ENCODE measurements around the gene PBX3.

Gene PBX3

DNA sequence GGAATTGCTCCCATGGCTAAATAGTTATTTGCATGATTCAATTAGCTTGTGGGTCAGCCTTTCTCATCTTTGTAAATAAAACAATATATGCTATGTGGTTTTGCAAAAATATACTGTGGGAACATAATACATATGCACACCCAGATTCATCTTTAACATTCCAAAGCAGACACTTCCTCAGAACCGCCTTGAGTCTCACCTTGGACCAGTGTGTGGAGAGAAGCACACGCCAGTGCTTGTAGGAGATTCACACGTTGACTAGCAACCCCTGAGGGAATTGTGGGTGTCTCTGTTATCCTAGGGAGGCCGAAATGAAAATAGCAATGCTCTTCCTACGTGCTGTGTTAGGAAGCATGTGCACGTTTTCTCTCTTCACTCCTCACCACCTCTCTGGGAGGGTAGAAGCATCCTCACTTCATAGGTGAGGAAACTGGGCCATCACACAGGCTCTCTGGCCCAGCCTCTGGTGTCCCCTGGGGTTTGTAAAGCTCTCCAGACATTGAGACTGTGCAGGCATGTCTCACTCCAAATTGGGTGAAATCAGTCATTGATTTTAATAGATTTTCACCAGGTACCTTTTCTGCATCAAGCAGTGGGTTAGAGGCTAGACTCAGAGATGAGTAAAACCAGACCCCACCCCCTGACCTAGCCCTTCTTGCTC, 221.7 kb downstream of the PBX3 start:
- no peak overlapping the region for H3K27ac ChIP-seq (replicated peaks; ENCODE audit: low read length)
- H2AK5ac ChIP-seq (ENCODE audit: low read depth, low read length) = no peak overlapping the region
- no peak overlapping the region for H2BK15ac ChIP-seq (ENCODE audit: low read length)
- no peak overlapping the region for H3K23ac ChIP-seq (ENCODE audit: low read depth, low read length, poor library complexity)
- H2BK5ac ChIP-seq (ENCODE audit: low read length) = no peak overlapping the region
- no peak overlapping the region for H3K4me2 ChIP-seq (ENCODE audit: insufficient read depth, low read length, poor library complexity, severe bottlenecking)
- H3K9me3 ChIP-seq (replicated peaks in 1 of 2; ENCODE audit: control insufficient read depth in 2 of 2, insufficient read depth in 1 of 2, low read depth in 1 of 2, low read length in 2 of 2) = peaks cover 0 to 2% of the 10 kb centered on the region in 2 donors
- peaks cover 4 to 41% of the 10 kb centered on the region in 2 donors for H3K36me3 ChIP-seq (replicated peaks in 1 of 2; ENCODE audit: control insufficient read depth in 2 of 2, insufficient read depth in 2 of 2, low read length in 2 of 2)
- no peak overlapping the region for H2BK120ac ChIP-seq (ENCODE audit: low read depth, low read length)
- no peak overlapping the region for H3K14ac ChIP-seq (ENCODE audit: low read length)
- no peak overlapping the region for H3K4me3 ChIP-seq (ENCODE audit: low read length in 2 of 2)
- no peaks in the 10 kb centered on the region for H3K79me1 ChIP-seq (ENCODE audit: low read depth, low read length)
- no CpG with 5 or more reads among the region's 6 CpGs for WGBS, 2 donors (ENCODE audit: extremely low coverage in 2 of 2, insufficient read length in 2 of 2, insufficient replicate concordance in 1 of 2)
- DNase-seq (ENCODE audit: low spot score) = no peak
- H3K4me1 ChIP-seq (ENCODE audit: control insufficient read depth in 2 of 2, insufficient read depth in 1 of 2, low read depth in 1 of 2, low read length in 2 of 2) = no peaks in the 10 kb centered on the region
- no peak overlapping the region for H2AFZ ChIP-seq (ENCODE audit: low read length)
- H3K18ac ChIP-seq (ENCODE audit: low read length) = no peak overlapping the region
- H3K4ac ChIP-seq (ENCODE audit: low read length) = no peak overlapping the region
- H4K8ac ChIP-seq (ENCODE audit: low read depth, low read length) = no peak overlapping the region
- no peak overlapping the region for H2BK12ac ChIP-seq (ENCODE audit: low read length)
- no peak overlapping the region for H4K91ac ChIP-seq (ENCODE audit: low read depth, low read length, poor library complexity)
- no peaks in the 10 kb centered on the region for H3K27me3 ChIP-seq (ENCODE audit: control insufficient read depth in 3 of 3, insufficient read depth in 3 of 3, low read depth in 1 of 3, low read length in 3 of 3)
- no peak overlapping the region for H3K9ac ChIP-seq (ENCODE audit: low read depth, low read length, poor library complexity)

DNA sequence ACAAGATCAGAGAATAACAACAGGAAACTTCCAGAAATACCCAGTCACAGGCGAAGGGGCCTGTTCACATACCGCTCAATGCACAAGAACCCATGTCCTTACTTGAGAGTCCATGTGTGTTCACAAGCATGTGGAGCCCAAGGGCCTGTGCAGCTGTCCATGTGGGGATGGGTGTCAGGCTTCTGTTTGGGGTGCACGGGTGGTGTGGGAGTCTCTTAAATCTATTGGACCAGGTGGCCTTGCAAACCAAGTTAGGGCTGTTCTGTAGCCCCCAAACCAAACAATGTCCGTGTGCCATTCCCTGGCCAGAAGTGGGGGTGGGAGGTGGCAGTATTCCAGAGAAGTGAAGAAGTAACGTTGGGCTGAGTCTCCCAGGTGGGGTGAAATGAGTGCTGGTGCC, 222.3 kb downstream of the PBX3 start:
- Histone ChIP-seq H2BK15ac (ENCODE audit: low read length) (no peak overlapping the region), H2BK12ac (ENCODE audit: low read length) (no peak overlapping the region), H3K4ac (ENCODE audit: low read length) (no peak overlapping the region), H4K91ac (ENCODE audit: low read depth, low read length, poor library complexity) (no peak overlapping the region), H2AFZ (ENCODE audit: low read length) (no peak overlapping the region), H3K4me1 (ENCODE audit: control insufficient read depth in 2 of 2, insufficient read depth in 1 of 2, low read depth in 1 of 2, low read length in 2 of 2) (no peaks in the 10 kb centered on the region), H3K4me3 (ENCODE audit: low read length in 2 of 2) (no peak overlapping the region), H3K9me3 (replicated peaks in 1 of 2; ENCODE audit: control insufficient read depth in 2 of 2, insufficient read depth in 1 of 2, low read depth in 1 of 2, low read length in 2 of 2) (peaks cover 0 to 2% of the 10 kb centered on the region in 2 donors), H3K4me2 (ENCODE audit: insufficient read depth, low read length, poor library complexity, severe bottlenecking) (no peak overlapping the region), H3K27ac (replicated peaks; ENCODE audit: low read length) (no peak overlapping the region), H4K8ac (ENCODE audit: low read depth, low read length) (no peak overlapping the region), H2BK120ac (ENCODE audit: low read depth, low read length) (no peak overlapping the region), H3K27me3 (ENCODE audit: control insufficient read depth in 3 of 3, insufficient read depth in 3 of 3, low read depth in 1 of 3, low read length in 3 of 3) (no peaks in the 10 kb centered on the region), H3K18ac (ENCODE audit: low read length) (no peak overlapping the region), H2AK5ac (ENCODE audit: low read depth, low read length) (peak overlapping the region; percentile 37), H3K79me1 (ENCODE audit: low read depth, low read length) (no peaks in the 10 kb centered on the region), H2BK5ac (ENCODE audit: low read length) (no peak overlapping the region), H3K36me3 (replicated peaks in 1 of 2; ENCODE audit: control insufficient read depth in 2 of 2, insufficient read depth in 2 of 2, low read length in 2 of 2) (peaks cover 4 to 35% of the 10 kb centered on the region in 2 donors), H3K23ac (ENCODE audit: low read depth, low read length, poor library complexity) (no peak overlapping the region), H3K14ac (ENCODE audit: low read length) (no peak overlapping the region), H3K9ac (ENCODE audit: low read depth, low read length, poor library complexity) (no peak overlapping the region)
- no CpG with 5 or more reads among the region's 5 CpGs for WGBS, 2 donors (ENCODE audit: extremely low coverage in 2 of 2, insufficient read length in 2 of 2, insufficient replicate concordance in 1 of 2)
- DNase-seq (ENCODE audit: low spot score) = no peak

DNA sequence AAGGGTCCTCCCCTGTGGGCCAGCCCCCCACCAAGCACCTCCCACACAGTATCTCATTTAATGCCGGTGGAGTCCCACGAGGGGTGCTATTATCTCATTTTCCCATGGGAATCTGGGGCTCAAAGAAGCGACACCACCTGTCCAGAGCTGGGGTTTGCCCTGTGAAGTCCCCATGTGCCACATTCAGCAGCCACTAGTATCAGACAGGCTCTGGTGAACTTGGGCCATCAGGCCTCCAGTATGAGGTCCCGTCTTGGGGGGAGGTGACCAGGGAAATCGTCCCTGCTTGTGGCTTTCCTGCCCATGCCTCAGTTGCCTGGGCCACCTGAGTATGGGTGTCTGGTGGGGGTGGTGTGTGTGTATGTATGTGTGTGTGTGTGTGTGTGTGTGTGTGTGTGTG, 222.7 kb downstream of the PBX3 start:
- H2BK5ac ChIP-seq (ENCODE audit: low read length) = no peak overlapping the region
- no peaks in the 10 kb centered on the region for H3K27me3 ChIP-seq (ENCODE audit: control insufficient read depth in 3 of 3, insufficient read depth in 3 of 3, low read depth in 1 of 3, low read length in 3 of 3)
- H2AFZ ChIP-seq (ENCODE audit: low read length) = no peak overlapping the region
- WGBS, 2 donors (ENCODE audit: extremely low coverage in 2 of 2, insufficient read length in 2 of 2, insufficient replicate concordance in 1 of 2) = no CpG with 5 or more reads among the region's 5 CpGs
- no peak overlapping the region for H3K23ac ChIP-seq (ENCODE audit: low read depth, low read length, poor library complexity)
- peaks cover 4 to 31% of the 10 kb centered on the region in 2 donors for H3K36me3 ChIP-seq (replicated peaks in 1 of 2; ENCODE audit: control insufficient read depth in 2 of 2, insufficient read depth in 2 of 2, low read length in 2 of 2)
- peaks cover 0 to 4% of the 10 kb centered on the region in 2 donors for H3K9me3 ChIP-seq (replicated peaks in 1 of 2; ENCODE audit: control insufficient read depth in 2 of 2, insufficient read depth in 1 of 2, low read depth in 1 of 2, low read length in 2 of 2)
- H3K14ac ChIP-seq (ENCODE audit: low read length) = no peak overlapping the region
- H2BK15ac ChIP-seq (ENCODE audit: low read length) = no peak overlapping the region
- H4K91ac ChIP-seq (ENCODE audit: low read depth, low read length, poor library complexity) = no peak overlapping the region
- no peak overlapping the region for H3K4me2 ChIP-seq (ENCODE audit: insufficient read depth, low read length, poor library complexity, severe bottlenecking)
- H3K4ac ChIP-seq (ENCODE audit: low read length) = no peak overlapping the region
- H2BK120ac ChIP-seq (ENCODE audit: low read depth, low read length) = no peak overlapping the region
- peak overlapping the region; percentile 37 for H2AK5ac ChIP-seq (ENCODE audit: low read depth, low read length)
- H2BK12ac ChIP-seq (ENCODE audit: low read length) = no peak overlapping the region
- no peaks in the 10 kb centered on the region for H3K4me1 ChIP-seq (ENCODE audit: control insufficient read depth in 2 of 2, insufficient read depth in 1 of 2, low read depth in 1 of 2, low read length in 2 of 2)
- no peak overlapping the region for H3K4me3 ChIP-seq (ENCODE audit: low read length in 2 of 2)
- no peak overlapping the region for H3K27ac ChIP-seq (replicated peaks; ENCODE audit: low read length)
- H3K18ac ChIP-seq (ENCODE audit: low read length) = no peak overlapping the region
- no peak for DNase-seq (ENCODE audit: low spot score)
- peaks cover 2% of the 10 kb centered on the region for H3K79me1 ChIP-seq (ENCODE audit: low read depth, low read length)
- H4K8ac ChIP-seq (ENCODE audit: low read depth, low read length) = no peak overlapping the region
- H3K9ac ChIP-seq (ENCODE audit: low read depth, low read length, poor library complexity) = no peak overlapping the region

DNA sequence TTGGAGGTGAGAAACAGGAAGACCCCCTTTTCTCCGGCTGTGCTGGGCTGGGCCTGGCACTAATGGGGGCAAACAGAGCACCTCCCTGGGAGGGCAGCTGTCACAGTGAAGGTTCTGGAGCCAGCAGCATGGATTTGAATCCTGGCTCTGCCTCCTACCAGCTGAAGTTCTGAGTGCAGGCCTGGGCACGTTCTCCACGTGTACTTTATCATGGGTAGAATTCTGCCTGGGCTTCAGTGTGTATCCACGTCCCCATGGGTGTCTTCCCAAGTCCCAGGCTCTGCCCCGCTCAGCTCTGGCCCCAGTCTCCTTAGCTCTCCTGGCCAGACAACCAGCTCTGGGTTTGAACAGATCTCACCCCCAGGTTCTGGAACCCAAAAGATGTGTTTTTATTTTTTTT, 223.2 kb downstream of the PBX3 start:
- H3K79me1 ChIP-seq (ENCODE audit: low read depth, low read length) = peaks cover 2% of the 10 kb centered on the region
- H2BK5ac ChIP-seq (ENCODE audit: low read length) = no peak overlapping the region
- H4K8ac ChIP-seq (ENCODE audit: low read depth, low read length) = no peak overlapping the region
- no peak overlapping the region for H3K4me2 ChIP-seq (ENCODE audit: insufficient read depth, low read length, poor library complexity, severe bottlenecking)
- no peak overlapping the region for H2BK12ac ChIP-seq (ENCODE audit: low read length)
- H3K36me3 ChIP-seq (replicated peaks in 1 of 2; ENCODE audit: control insufficient read depth in 2 of 2, insufficient read depth in 2 of 2, low read length in 2 of 2) = peaks cover 2 to 26% of the 10 kb centered on the region in 2 donors
- no peak overlapping the region for H4K91ac ChIP-seq (ENCODE audit: low read depth, low read length, poor library complexity)
- H3K9ac ChIP-seq (ENCODE audit: low read depth, low read length, poor library complexity) = no peak overlapping the region
- no peak for DNase-seq (ENCODE audit: low spot score)
- H2BK15ac ChIP-seq (ENCODE audit: low read length) = no peak overlapping the region
- no peak overlapping the region for H2AFZ ChIP-seq (ENCODE audit: low read length)
- no peak overlapping the region for H3K23ac ChIP-seq (ENCODE audit: low read depth, low read length, poor library complexity)
- H2BK120ac ChIP-seq (ENCODE audit: low read depth, low read length) = no peak overlapping the region
- peak overlapping the region; percentile 72 for H3K18ac ChIP-seq (ENCODE audit: low read length)
- H3K4ac ChIP-seq (ENCODE audit: low read length) = no peak overlapping the region
- no peak overlapping the region for H3K14ac ChIP-seq (ENCODE audit: low read length)
- no CpG with 5 or more reads among the region's 5 CpGs for WGBS, 2 donors (ENCODE audit: extremely low coverage in 2 of 2, insufficient read length in 2 of 2, insufficient replicate concordance in 1 of 2)
- no peak overlapping the region for H3K27ac ChIP-seq (replicated peaks; ENCODE audit: low read length)
- peak overlapping the region; percentile 21 for H2AK5ac ChIP-seq (ENCODE audit: low read depth, low read length)
- H3K4me1 ChIP-seq (ENCODE audit: control insufficient read depth in 2 of 2, insufficient read depth in 1 of 2, low read depth in 1 of 2, low read length in 2 of 2) = no peaks in the 10 kb centered on the region
- peaks cover 0 to 4% of the 10 kb centered on the region in 2 donors for H3K9me3 ChIP-seq (replicated peaks in 1 of 2; ENCODE audit: control insufficient read depth in 2 of 2, insufficient read depth in 1 of 2, low read depth in 1 of 2, low read length in 2 of 2)
- H3K4me3 ChIP-seq (ENCODE audit: low read length in 2 of 2) = no peak overlapping the region
- no peaks in the 10 kb centered on the region for H3K27me3 ChIP-seq (ENCODE audit: control insufficient read depth in 3 of 3, insufficient read depth in 3 of 3, low read depth in 1 of 3, low read length in 3 of 3)
